Activated CD8-positive, alpha-beta T cell treated with anti-CD3 and anti-CD28 coated beads, Interleukin-2, amount 10 ng/mL, durations not matched to agents 7 days and 5 days (primary cell): Measurements from ENCODE around the gene SLC8A2. TPM values are rescaled to one million over a fixed set of nuclear protein-coding genes. Genes with fewer than 3 reads are reported as not detected.
"Not testable (repeated sequence)": the region's sequence is repeated elsewhere in the genome, so short reads cannot be mapped to it uniquely, and the experiment has no call there.

Experiments used
- ATAC-seq: fragments of 150-1000 bp; cut with Tn5 transposase; one replicate; pipeline ENCODE4 v1.10.0; 2021; ENCODE audit warnings: moderate library complexity
- CTCF ChIA-PET: fragments of 350-600 bp; sonication (Branson Sonifier 250); formaldehyde crosslinking; loops from one replicate; lab custom pipeline; 2021; ENCODE audit warnings: antibody characterized with exemption; lab: Charles Lee
- POLR2A ChIA-PET: fragments of 350-600 bp; sonication (Branson Sonifier 250); formaldehyde crosslinking; loops from one replicate; lab custom pipeline; 2021; ENCODE audit warnings: antibody characterized with exemption; lab: Charles Lee
- DNase-seq: peaks from one replicate; pipeline ENCODE4 v3.0.0-alpha.2; 2020
- H3K27ac Mint-ChIP-seq: one replicate; pipeline ENCODE4 v1.8.0; 2021; ENCODE audit warnings: mild to moderate bottlenecking, mixed read lengths
- H3K27me3 Mint-ChIP-seq: one replicate; pipeline ENCODE4 v1.8.0; 2021; ENCODE audit warnings: low read depth, mixed read lengths
- H3K36me3 Mint-ChIP-seq: one replicate; pipeline ENCODE4 v1.8.0; 2021; ENCODE audit warnings: low read depth, mixed read lengths
- H3K4me1 Mint-ChIP-seq: one replicate; pipeline ENCODE4 v1.8.0; 2021; ENCODE audit warnings: low read depth, mixed read lengths
- H3K4me3 Mint-ChIP-seq: one replicate; pipeline ENCODE4 v1.8.0; 2021; ENCODE audit warnings: mild to moderate bottlenecking, mixed read lengths
- H3K9me3 Mint-ChIP-seq: one replicate; pipeline ENCODE4 v1.8.0; 2022; ENCODE audit warnings: mixed read lengths; ENCODE audit not compliant: insufficient read depth
- total RNA-seq, 2 experiments: library from RNA; stranded (reverse); gene quantifications; one replicate each; pipeline ENCODE4 v1.2.3, GENCODE V29; 2021

The SLC8A2 gene
- total RNA-seq, 2 experiments from 2014 or later = 0.05 to 0.44 TPM

DNA sequence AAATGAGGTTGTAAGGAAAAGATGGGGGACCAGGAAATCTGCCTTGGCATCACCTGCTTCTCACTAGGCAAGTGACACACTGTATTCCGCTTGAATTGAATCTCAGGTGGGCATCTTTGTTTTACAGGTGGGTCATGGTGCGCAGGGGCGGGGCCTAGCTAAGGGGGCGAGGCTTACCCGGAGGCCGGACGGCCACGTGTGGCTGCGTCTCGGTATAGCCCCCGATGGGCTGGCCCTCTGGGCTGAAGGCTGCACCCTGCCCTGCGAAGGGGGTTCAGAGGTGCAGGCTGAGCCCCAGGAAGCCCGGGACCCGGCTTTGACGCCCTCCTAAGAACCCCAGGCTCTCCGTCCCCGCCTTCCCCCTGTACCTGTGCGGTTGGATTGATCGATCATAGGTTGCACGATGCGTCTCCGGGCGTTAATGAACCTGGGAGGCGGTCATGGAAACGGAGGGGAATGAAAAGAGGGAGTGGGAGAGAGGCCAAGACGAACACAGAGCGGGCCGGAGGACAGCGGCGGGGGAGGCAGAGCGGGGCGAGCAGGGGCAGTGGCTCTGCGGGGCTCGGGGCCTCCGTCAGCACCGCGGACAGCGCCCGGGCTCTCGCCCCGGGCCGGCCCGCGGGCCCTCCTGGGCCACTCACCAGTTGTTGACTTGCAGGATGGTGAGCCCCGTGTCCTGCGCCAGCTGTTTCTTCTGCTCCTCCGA lies 64.8 kb downstream of the SLC8A2 start:
- ChIA-PET POLR2A (no interaction called here), CTCF (interaction anchor here (0.6 kb wide), 1 partner anchor 21 kb away, joined by 4 read pairs; no protein-coding TSS in a partner anchor)
- Mint-ChIP-seq H3K36me3 (no peaks in the 10 kb centered on the region), H3K9me3 (no peaks in the 10 kb centered on the region), H3K4me3 (no peak overlapping the region), H3K4me1 (no peaks in the 10 kb centered on the region), H3K27ac (no peak overlapping the region), H3K27me3 (peaks cover 21% of the 10 kb centered on the region)
- peak; percentile 78 for ATAC-seq
- DNase-seq = no peak

DNA sequence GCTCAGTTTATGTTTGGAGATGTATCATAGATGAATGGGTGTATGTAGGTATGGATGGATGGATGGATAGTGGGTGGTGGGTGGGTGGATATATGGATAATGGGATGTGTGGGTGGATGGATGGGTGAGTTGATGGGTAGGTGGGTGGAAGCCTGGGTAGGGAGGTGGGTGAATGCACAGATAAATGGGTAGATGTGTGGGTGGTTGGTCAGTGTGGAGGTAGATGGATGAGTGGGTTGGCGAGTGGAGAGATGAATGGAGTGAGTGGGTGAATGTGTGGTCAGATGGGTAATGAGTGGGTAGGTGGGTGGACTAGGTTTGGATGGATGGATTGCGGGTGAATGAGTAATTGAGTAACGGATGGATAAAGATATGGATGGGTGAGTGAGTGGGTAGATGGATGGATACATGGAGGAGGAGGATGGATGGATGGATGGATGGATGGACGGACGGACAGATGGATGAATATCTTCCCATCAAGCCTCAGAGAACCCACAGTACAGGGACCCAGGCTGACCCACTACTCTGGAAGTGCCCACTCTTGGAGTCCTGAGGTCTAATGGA lies 65.8 kb downstream of the SLC8A2 start:
- H3K36me3 Mint-ChIP-seq = no peaks in the 10 kb centered on the region
- ChIA-PET POLR2A (no interaction called here), CTCF (no interaction called here)
- DNase-seq (no peak), ATAC-seq (no peak)
- H3K9me3 Mint-ChIP-seq = no peaks in the 10 kb centered on the region
- H3K4me1 Mint-ChIP-seq = no peaks in the 10 kb centered on the region
- no peak overlapping the region for H3K27ac Mint-ChIP-seq
- peaks cover 21% of the 10 kb centered on the region for H3K27me3 Mint-ChIP-seq
- H3K4me3 Mint-ChIP-seq = no peak overlapping the region

DNA sequence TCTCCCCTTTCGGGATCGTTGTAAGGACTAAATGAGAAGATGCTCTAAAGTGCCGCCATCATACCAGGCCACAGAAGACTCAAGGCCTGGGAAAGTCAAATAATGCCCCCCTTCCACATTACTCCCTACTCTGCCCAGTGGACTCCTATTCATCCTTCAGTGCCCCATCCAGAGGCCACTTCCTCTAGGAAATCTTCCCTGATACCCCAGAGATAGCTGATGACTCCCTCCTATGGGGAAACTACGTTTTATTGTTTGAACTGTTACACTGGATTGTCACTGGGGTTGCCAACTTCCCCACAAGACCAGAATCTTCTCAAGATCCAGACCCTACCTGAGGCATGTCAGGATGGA lies 66.5 kb downstream of the SLC8A2 start:
- H3K27ac Mint-ChIP-seq = no peak overlapping the region
- no peaks in the 10 kb centered on the region for H3K4me1 Mint-ChIP-seq
- peaks cover 21% of the 10 kb centered on the region for H3K27me3 Mint-ChIP-seq
- DNase-seq (no peak), ATAC-seq (no peak)
- ChIA-PET POLR2A (no interaction called here), CTCF (no interaction called here)
- no peaks in the 10 kb centered on the region for H3K36me3 Mint-ChIP-seq
- no peaks in the 10 kb centered on the region for H3K9me3 Mint-ChIP-seq
- no peak overlapping the region for H3K4me3 Mint-ChIP-seq

DNA sequence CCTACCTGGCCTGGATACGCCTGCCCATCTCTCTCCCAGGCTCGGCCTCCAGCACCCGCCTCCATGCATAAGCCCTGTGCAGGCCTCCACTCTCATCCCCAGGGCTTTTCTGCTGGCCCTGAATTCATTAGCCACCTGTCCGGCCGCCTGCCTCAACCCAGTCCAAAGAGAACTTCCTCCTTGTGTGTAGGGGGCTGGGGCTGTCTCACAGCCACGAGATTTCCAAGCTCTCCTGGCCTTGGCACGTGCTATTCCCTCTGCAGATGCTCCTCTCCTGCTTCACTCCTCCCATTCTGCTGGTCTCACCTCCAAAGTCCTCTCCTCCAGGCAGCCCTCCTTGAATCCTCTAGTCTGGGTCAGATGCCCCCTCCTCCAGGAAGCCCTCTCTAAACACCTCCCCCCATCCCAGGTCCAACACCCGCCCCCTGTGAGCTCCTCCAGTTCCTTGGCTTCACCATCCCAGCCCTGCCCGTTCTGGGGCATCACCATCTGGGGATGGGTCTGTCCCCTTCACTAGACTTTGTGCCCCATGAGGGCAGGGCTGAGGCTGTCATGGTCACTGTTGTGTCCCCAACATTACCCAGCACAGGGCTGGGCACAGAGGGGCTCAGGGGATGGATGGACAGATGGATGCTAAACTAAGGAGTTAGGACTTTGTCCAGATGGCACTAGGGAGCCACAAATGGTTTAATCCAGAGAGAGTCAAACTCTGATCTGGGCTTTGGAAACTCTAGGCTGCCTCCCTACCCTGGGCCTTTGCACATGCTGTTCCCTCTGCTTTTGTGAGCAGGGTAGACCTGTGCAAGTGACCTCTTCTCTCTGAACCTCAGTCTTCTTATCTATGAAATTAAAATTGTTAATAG lies 67.1 kb downstream of the SLC8A2 start:
- Mint-ChIP-seq H3K9me3 (no peaks in the 10 kb centered on the region), H3K4me1 (no peaks in the 10 kb centered on the region), H3K4me3 (no peak overlapping the region), H3K27me3 (peaks cover 21% of the 10 kb centered on the region), H3K36me3 (no peaks in the 10 kb centered on the region), H3K27ac (no peak overlapping the region)
- ATAC-seq (no peak), DNase-seq (no peak)
- ChIA-PET POLR2A (no interaction called here), CTCF (interaction anchor here (0.8 kb wide), 1 partner anchor 13 kb away, joined by 3 read pairs; no protein-coding TSS in a partner anchor)

DNA sequence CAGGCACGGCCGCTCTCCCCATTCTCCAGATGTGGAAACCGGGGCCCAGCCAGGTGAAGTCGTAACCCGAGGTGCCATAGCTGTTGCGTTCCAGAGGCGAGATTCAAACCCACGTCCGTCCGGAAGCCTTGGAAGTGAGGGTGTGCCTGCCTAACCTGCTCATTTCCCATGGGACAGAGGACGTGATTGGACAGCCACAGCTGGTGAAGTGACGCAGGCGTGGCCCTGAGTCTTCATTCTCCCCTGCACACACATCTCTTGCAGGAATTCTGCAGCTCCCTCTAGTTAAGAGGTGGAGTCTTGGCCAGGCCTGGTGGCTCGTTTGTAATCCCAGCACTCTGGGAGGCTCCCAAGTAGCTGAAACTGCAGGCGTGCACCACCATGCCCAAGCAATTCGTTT lies 69.2 kb downstream of the SLC8A2 start:
- Mint-ChIP-seq H3K27ac (no peak overlapping the region), H3K9me3 (no peaks in the 10 kb centered on the region), H3K4me1 (no peaks in the 10 kb centered on the region), H3K4me3 (no peak overlapping the region), H3K27me3 (peaks cover 17% of the 10 kb centered on the region), H3K36me3 (no peaks in the 10 kb centered on the region)
- ATAC-seq (no peak), DNase-seq (no peak)
- ChIA-PET CTCF (no interaction called here), POLR2A (no interaction called here)

DNA sequence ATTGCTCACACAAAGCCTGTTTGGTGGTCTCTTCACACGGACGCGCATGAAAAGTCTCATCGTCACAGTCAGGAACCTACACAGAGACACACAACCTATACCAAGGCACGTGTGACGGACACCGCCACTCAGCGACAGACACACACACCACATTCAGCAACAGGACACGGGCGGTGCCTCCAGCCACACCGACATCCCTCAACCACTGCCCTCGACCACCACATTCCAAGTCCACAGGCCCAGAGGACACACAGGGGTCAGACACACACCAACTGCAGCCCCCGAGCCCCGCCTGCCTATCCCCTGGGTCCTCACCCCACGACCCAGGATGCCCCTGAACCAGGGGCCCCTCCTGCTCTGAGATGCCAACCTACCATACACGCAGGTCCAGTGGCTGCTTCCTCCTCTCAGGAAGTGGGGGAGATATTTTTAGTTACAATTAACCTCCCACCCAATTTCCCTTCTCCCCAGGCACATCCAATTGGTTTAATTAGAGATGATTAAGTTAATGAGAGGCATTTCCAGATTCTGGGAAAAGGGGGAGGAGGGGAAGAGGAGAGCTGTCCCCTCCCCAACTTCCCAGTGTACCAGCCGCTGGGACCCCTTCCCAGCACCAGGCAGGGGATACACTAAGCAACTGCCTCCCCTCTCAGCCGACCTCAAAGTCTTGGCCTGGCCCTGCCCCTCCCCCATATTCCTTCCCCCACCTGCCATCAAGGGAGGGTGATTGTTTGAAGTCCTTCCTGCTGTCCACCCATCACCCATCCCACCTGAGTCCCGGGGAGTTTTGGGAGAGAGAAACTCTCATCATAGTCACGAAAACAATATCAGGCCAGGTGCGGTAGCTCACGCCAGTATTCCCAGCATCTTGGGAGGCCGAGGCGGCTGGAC lies 72.7 kb downstream of the SLC8A2 start:
- no peaks in the 10 kb centered on the region for H3K36me3 Mint-ChIP-seq
- POLR2A ChIA-PET = no interaction called here
- H3K4me3 Mint-ChIP-seq = no peak overlapping the region
- no peak for DNase-seq
- ATAC-seq = no peak
- CTCF ChIA-PET = no interaction called here
- H3K27me3 Mint-ChIP-seq = peaks cover 11% of the 10 kb centered on the region
- peak overlapping the region; percentile 43 for H3K27ac Mint-ChIP-seq
- no peaks in the 10 kb centered on the region for H3K9me3 Mint-ChIP-seq
- H3K4me1 Mint-ChIP-seq = no peaks in the 10 kb centered on the region

DNA sequence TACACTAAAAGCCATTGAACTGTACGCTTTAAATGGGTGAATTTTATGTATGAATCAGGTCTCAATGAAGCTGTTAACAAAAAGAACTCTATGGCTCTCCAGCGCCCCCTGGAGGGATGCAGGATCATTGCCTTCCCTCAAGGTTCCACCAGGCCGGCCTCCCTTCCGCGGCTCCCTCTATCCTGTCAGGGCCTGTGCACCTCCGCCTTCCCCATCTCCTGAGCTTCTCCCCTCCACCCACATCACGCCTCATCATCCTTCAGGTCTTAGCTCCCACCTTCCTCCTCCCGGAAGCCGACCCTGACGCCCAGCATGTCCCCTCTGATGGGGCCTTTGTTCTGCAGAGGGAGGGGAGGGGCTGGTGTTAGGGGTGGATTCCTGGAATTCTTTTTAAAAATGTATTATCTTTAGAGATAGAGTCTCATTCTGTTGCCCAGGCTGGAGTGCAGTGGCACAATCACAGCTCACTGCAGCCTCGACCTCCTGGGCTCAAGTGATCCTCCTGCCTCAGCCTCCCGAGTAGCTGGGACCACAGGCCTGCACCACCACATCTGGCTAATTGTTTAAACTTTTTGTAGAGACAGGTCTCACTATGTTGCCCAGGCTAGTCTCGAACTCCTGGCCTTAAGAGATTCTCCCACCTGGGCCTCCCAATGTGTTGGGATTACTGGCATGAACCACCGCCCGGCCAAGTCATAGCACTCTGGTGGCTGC lies 80.0 kb downstream of the SLC8A2 start:
- ATAC-seq (peak; percentile 93), DNase-seq (peak; percentile 88)
- H3K27ac Mint-ChIP-seq = no peak overlapping the region
- ChIA-PET CTCF (interaction anchor here (0.7 to 3.4 kb wide), 36 partner anchors 9 to 379 kb away, joined by 3 to 49 read pairs (median 3); partner anchors contain the start of genes DHX34 and INAFM1), POLR2A (no interaction called here)
- peaks cover 4% of the 10 kb centered on the region for H3K4me1 Mint-ChIP-seq
- H3K27me3 Mint-ChIP-seq = peaks cover 8% of the 10 kb centered on the region
- H3K9me3 Mint-ChIP-seq = no peaks in the 10 kb centered on the region
- H3K36me3 Mint-ChIP-seq = no peaks in the 10 kb centered on the region
- H3K4me3 Mint-ChIP-seq = no peak overlapping the region

DNA sequence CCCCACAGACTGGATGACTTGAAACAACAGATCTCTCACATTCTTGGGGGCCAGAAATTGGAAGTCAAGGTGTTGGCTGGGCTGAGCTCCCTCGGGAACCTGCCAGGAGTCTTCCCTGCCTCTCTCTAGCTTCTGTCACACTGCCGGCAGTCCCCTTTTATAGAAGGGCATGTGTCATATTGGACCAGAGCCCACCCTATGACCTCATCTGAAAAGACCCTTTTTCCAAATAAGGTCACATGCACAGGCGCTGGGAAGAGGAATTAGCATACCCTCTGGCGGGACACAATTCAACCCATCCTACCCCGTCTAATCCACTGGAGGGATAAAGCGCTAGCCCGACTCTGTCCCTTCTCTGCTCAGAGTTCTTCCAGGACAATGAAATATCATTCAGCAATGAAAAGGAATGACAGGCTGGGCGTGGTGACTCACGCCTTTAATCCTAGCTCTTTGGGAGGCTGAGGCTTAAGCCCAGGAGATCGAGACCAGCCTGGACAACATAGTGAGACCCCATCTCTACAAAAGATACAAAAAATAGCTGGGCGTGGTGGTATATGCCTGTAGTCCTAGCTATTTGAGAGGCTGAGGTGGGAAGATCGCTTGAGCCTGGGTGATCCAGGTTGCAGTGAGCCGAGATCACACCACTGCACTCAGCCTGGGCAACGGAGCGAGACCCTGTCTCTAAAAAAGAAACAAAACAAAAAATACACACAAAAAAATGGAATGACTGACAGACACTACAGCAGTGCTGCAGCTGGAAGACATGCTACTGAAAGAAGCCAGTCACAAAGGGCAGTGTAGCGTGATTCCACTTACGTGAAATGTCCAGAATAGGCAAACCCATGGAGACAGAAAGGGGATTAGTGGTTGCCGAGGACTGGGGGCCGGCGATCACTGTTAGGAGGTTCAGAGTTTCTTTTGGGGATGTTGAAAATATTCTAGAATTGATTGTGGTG lies 80.9 kb downstream of the SLC8A2 start:
- ChIA-PET POLR2A (no interaction called here), CTCF (interaction anchor here (0.7 to 3.4 kb wide), 34 partner anchors 8 to 378 kb away, joined by 3 to 49 read pairs (median 3); partner anchors contain the start of genes DHX34 and INAFM1)
- H3K4me1 Mint-ChIP-seq = peaks cover 4% of the 10 kb centered on the region
- no peaks in the 10 kb centered on the region for H3K9me3 Mint-ChIP-seq
- no peaks in the 10 kb centered on the region for H3K36me3 Mint-ChIP-seq
- ATAC-seq = no peak
- no peak overlapping the region for H3K27ac Mint-ChIP-seq
- DNase-seq = no peak
- H3K27me3 Mint-ChIP-seq = peaks cover 4% of the 10 kb centered on the region
- no peak overlapping the region for H3K4me3 Mint-ChIP-seq

DNA sequence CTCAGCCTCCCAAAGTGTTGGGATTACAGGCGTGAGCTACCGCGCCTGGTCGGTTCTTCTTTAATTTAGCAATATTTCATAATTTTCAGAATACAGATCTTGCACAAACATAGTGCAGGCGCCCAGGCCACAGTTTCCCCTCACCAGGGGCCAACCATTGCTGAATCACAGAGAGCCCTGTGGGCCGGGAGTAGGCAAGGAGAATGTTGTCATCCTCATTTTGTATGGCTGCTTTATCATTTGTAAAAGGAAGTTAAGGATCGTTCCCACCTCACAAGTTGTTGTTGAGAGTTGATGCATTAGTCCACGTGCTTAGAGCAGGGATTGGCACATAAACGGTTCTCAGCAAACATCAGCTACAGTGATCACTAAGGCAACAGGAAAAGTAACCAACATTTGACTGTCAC lies 82.5 kb downstream of the SLC8A2 start:
- ChIA-PET POLR2A (no interaction called here), CTCF (interaction anchor here (0.9 to 3.4 kb wide), 2 partner anchors 92 to 94 kb away, joined by 5 to 49 read pairs; no protein-coding TSS in a partner anchor)
- no peak for DNase-seq
- Mint-ChIP-seq H3K4me1 (peaks cover 4% of the 10 kb centered on the region), H3K27me3 (peaks cover 1% of the 10 kb centered on the region), H3K9me3 (no peaks in the 10 kb centered on the region), H3K27ac (no peak overlapping the region), H3K4me3 (no peak overlapping the region), H3K36me3 (no peaks in the 10 kb centered on the region)
- ATAC-seq = no peak

DNA sequence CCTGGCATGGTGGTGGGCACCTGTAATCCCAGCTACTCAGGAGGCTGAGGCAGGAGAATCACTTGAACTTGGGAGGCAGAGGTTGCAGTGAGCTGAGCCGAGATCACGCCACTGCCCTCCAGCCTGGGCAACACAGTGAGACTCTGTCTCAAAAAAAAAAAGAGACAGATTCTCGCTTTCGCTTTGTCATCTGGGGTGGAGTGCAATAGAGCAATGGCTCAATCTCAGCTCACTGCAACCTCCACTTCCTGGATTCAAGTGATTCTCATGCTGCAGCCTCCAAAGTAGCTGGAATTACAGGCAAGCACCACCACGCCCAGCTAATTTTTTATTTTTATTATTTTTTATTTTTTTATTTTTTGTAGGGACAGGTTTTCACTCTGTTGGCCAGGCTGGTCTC lies 83.0 kb downstream of the SLC8A2 start:
- H3K36me3 Mint-ChIP-seq, H3K27me3 Mint-ChIP-seq, H3K27ac Mint-ChIP-seq, DNase-seq, H3K9me3 Mint-ChIP-seq, POLR2A ChIA-PET, ATAC-seq, H3K4me1 Mint-ChIP-seq, H3K4me3 Mint-ChIP-seq: not testable (repeated sequence)
- CTCF ChIA-PET = interaction anchor here (0.9 kb wide), 1 partner anchor 93 kb away, joined by 5 read pairs; no protein-coding TSS in a partner anchor
